Umbilical cord (tissue), 2 donors: Measurements from ENCODE around the gene HTR6. TPM values are rescaled to one million over a fixed set of nuclear protein-coding genes. Genes with fewer than 3 reads are reported as not detected.

ENCODE experiments used
- DNase-seq: peaks from one replicate; pipeline ENCODE4 v3.0.0-alpha.2; 2015; ENCODE audit warnings: low spot score
- total RNA-seq: library from RNA; depleted of rRNA; stranded (reverse); fragments of >200 nt; gene quantifications from one replicate; pipeline ENCODE4 v1.2.3, GENCODE V29; 2014; ENCODE audit warnings: low replicate concordance; ENCODE audit not compliant: insufficient read depth

Gene HTR6
- total RNA-seq, 1 donor from 2014 or later: not detected

- DNase-seq: no peak
Measured at GRCh38 chr1:19656134-19656779, 8.4 kb upstream of the HTR6 start.

- DNase-seq: no peak
Measured at GRCh38 chr1:19656780-19657466, 7.8 kb upstream of the HTR6 start.

- DNase-seq: no peak
Measured at GRCh38 chr1:19657511-19657910, 7.2 kb upstream of the HTR6 start.

- DNase-seq: no peak
Measured at GRCh38 chr1:19658186-19658585, 6.5 kb upstream of the HTR6 start.

- peak; percentile 51 for DNase-seq
Measured at GRCh38 chr1:19661721-19662228, 2.9 kb upstream of the HTR6 start.

GRCh38 chr1:19662313-19662712, 2.4 kb upstream of the HTR6 start:
- no peak for DNase-seq

- DNase-seq: no peak
Measured at GRCh38 chr1:19665186-19665495, 466 bp downstream of the HTR6 start.

- no peak for DNase-seq
Measured at GRCh38 chr1:19665496-19666465, 1.1 kb downstream of the HTR6 start.

GRCh38 chr1:19668888-19669287, 4.2 kb downstream of the HTR6 start:
- DNase-seq: no peak

GRCh38 chr1:19670787-19671186, 6.1 kb downstream of the HTR6 start:
- peak; percentile 7 for DNase-seq

GRCh38 chr1:19672237-19672636, 7.6 kb downstream of the HTR6 start:
- no peak for DNase-seq

GRCh38 chr1:19675797-19676196, 11.1 kb downstream of the HTR6 start:
- no peak for DNase-seq

GRCh38 chr1:19676438-19676922, 11.8 kb downstream of the HTR6 start:
- DNase-seq: peak; percentile 81

GRCh38 chr1:19678493-19678892, 13.8 kb downstream of the HTR6 start:
- DNase-seq: no peak

- no peak for DNase-seq
Measured at GRCh38 chr1:19678931-19679453, 14.3 kb downstream of the HTR6 start.

- DNase-seq: no peak
Measured at GRCh38 chr1:19679691-19680090, 15.0 kb downstream of the HTR6 start.

GRCh38 chr1:19680644-19681043, 16.0 kb downstream of the HTR6 start:
- DNase-seq: no peak

- no peak for DNase-seq
Measured at GRCh38 chr1:19682257-19682656, 17.6 kb downstream of the HTR6 start.

GRCh38 chr1:19682901-19683300, 18.2 kb downstream of the HTR6 start:
- DNase-seq: no peak

GRCh38 chr1:19683351-19683750, 18.7 kb downstream of the HTR6 start:
- DNase-seq: no peak

- DNase-seq: no peak
Measured at GRCh38 chr1:19684677-19685076, 20.0 kb downstream of the HTR6 start.

- no peak for DNase-seq
Measured at GRCh38 chr1:19685994-19686393, 21.3 kb downstream of the HTR6 start.
